Nephron (organoid): ENCODE data around the gene CEP85.
A peak's percentile ranks its signal among the peaks of the same experiment; 100 is the strongest.

ENCODE experiments used
- H3K27ac Mint-ChIP-seq, 3 experiments: 2 replicates each; pipeline ENCODE4 v1.8.0; 2020; ENCODE audit warnings: mixed read lengths in 3 of 3, mild to moderate bottlenecking in 2 of 3, moderate library complexity in 1 of 3
- H3K27me3 Mint-ChIP-seq: 2 replicates; pipeline ENCODE4 v1.8.0; 2021; ENCODE audit warnings: low read depth, mild to moderate bottlenecking, moderate library complexity, mixed read lengths
- H3K36me3 Mint-ChIP-seq: 2 replicates; pipeline ENCODE4 v1.8.0; 2020; ENCODE audit warnings: low read depth, mixed read lengths
- H3K4me1 Mint-ChIP-seq: 2 replicates; pipeline ENCODE4 v1.8.0; 2020; ENCODE audit warnings: mixed read lengths
- H3K4me3 Mint-ChIP-seq, 3 experiments: 2 replicates each; pipeline ENCODE4 v1.8.0; 2020; ENCODE audit warnings: mild to moderate bottlenecking in 3 of 3, mixed read lengths in 3 of 3, moderate library complexity in 2 of 3
- H3K9me3 Mint-ChIP-seq: 2 replicates; pipeline ENCODE4 v1.8.0; 2020; ENCODE audit warnings: mixed read lengths
- TF ChIP-seq, protein P1 (sequence below), 3 experiments: fragments of 200-600 bp; sonication (generic); IDR thresholded peaks; one replicate each; pipeline ENCODE4 v1.5.0; 2021; ENCODE audit warnings: antibody characterized with exemption in 3 of 3; ENCODE audit not compliant: unreplicated experiment in 3 of 3

Gene CEP85

DNA sequence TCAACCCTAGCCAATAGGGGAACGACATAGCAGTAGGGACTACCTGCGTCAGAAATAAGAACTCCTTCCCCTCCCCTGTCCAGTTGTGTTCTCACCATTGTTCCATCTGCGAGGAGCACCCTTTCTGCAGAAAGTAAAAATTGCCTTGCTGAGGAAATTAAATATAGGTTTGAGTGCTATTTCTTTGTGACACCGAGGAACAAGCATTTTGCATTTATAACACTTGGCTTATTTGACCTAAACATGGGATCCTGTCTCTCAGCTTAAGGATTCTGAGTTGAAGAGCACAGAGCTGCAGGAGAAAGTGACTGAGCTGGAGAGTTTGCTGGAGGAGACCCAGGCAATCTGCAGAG is 35.2 kb downstream of the CEP85 start:
- no peak overlapping the region for H3K27ac Mint-ChIP-seq

DNA sequence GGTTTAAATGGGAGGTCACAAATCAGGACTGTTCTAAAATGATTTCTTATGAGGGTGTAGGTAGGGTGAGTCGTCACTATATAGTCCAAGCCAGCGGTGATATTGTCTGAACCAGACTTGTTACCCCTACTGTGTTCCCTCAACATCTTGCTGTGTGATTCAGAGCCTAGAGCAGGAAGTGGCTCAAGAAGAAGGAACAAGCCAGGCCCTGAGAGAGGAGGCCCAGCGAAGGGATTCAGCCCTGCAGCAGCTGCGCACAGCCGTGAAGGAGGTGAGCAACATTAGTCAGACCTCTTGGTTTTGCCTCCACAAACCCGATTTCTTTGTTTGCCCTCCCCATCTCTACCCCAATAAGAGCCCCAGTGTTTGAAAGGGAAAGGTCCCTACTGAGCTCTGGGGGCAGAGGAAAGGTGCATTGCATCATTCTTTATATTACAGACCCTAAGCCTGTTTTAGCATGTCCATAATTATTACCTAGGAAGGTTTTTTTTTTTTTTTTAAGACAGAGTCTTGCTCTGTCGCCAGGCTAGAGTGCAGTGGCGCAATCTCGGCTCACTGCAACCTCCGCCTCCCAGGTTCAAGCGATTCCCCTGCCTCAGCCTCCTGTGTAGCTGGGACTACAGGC is 40.9 kb downstream of the CEP85 start:
- Mint-ChIP-seq H3K9me3 (no peaks in the 10 kb centered on the region), H3K4me3 (no peak overlapping the region), H3K36me3 (peaks cover 48% of the 10 kb centered on the region), H3K27ac (no peak overlapping the region), H3K4me1 (peaks cover 30% of the 10 kb centered on the region), H3K27me3 (no peaks in the 10 kb centered on the region)
- TF ChIP-seq, protein P1, sequence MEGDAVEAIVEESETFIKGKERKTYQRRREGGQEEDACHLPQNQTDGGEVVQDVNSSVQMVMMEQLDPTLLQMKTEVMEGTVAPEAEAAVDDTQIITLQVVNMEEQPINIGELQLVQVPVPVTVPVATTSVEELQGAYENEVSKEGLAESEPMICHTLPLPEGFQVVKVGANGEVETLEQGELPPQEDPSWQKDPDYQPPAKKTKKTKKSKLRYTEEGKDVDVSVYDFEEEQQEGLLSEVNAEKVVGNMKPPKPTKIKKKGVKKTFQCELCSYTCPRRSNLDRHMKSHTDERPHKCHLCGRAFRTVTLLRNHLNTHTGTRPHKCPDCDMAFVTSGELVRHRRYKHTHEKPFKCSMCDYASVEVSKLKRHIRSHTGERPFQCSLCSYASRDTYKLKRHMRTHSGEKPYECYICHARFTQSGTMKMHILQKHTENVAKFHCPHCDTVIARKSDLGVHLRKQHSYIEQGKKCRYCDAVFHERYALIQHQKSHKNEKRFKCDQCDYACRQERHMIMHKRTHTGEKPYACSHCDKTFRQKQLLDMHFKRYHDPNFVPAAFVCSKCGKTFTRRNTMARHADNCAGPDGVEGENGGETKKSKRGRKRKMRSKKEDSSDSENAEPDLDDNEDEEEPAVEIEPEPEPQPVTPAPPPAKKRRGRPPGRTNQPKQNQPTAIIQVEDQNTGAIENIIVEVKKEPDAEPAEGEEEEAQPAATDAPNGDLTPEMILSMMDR (IDR thresholded peaks at IDR 0.05; ENCODE audit: unreplicated experiment in 3 of 3), result no peak

More for the DNA sequence above, 35.2 kb downstream of the CEP85 start:
- TF ChIP-seq, protein P1 (IDR thresholded peaks at IDR 0.05; ENCODE audit: unreplicated experiment in 3 of 3), result no peak
- Mint-ChIP-seq H3K36me3 (peaks cover 66% of the 10 kb centered on the region), H3K9me3 (no peaks in the 10 kb centered on the region), H3K4me3 (no peak overlapping the region), H3K27me3 (no peaks in the 10 kb centered on the region), H3K4me1 (no peaks in the 10 kb centered on the region)

DNA sequence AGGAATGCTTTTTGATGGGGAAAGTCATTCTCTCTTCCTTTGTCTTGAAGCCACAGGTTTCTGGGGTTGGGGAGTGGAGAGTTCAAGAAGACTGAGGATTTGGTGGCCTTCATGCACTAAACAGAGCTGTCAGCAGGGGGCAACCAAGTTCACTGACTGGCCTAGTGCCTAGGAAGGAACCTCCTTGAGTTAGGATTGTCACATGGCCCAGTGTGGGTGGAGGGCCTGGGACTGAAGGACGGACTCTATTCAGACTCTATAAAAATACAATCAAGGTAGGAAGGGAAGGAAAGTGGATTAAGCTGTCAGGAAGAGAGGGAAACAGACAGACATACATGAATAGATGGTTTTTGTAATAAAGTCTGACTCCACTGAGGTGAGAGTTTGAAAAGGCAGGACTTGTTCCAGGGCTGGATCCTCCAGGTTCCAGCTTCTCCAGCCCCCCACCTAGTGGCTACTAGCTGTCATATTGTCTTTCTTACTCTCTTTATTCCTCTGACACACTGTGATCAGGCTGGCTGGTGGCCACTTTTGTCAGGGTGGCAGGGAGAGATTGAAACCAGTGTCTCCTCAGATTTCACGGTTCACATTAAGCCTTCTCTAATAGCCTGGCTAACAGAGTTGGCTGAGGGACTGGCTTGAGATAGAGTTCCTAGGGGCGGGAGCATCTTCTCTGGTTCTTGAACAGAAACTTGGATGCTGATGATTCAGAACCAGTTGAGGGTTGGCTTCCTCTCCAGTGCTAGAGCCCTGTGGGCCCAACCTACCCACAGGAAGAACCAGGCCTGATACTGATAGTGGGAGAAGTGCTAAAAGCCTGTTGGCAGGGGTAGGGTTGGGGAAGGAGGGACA is 41.8 kb downstream of the CEP85 start:
- peaks cover 30% of the 10 kb centered on the region for H3K4me1 Mint-ChIP-seq
- no peaks in the 10 kb centered on the region for H3K27me3 Mint-ChIP-seq
- H3K36me3 Mint-ChIP-seq, result peaks cover 44% of the 10 kb centered on the region
- no peaks in the 10 kb centered on the region for H3K9me3 Mint-ChIP-seq
- H3K4me3 Mint-ChIP-seq, result peak overlapping the region; percentile 56 to 68 (median 62)
- TF ChIP-seq, protein P1 (IDR thresholded peaks at IDR 0.05; ENCODE audit: unreplicated experiment in 3 of 3), result peak; percentile 62 to 83 (median 81)
- H3K27ac Mint-ChIP-seq, result peak overlapping the region; percentile 84 to 90 (median 89)

DNA sequence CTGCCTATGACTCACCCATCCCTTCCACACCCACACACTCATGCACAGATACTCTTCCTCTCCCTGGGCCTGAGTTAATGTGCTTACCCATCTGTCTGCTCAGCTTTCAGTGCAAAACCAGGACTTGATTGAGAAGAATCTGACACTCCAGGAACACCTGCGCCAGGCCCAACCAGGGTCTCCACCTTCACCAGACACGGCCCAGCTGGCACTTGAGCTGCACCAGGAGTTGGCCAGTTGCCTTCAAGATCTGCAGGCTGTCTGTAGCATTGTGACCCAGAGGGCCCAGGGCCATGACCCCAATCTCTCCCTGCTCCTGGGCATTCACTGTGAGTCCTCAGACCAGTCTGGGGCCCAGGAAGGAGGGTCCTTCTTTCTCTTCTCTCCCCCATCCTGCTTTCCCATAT is 42.4 kb downstream of the CEP85 start:
- H3K4me1 Mint-ChIP-seq, result peaks cover 36% of the 10 kb centered on the region
- TF ChIP-seq, protein P1 (IDR thresholded peaks at IDR 0.05; ENCODE audit: unreplicated experiment in 3 of 3), result no peak
- H3K36me3 Mint-ChIP-seq, result peaks cover 41% of the 10 kb centered on the region
- H3K4me3 Mint-ChIP-seq, result peak overlapping the region in 1 of 3 experiments; percentile 17
- H3K9me3 Mint-ChIP-seq, result no peaks in the 10 kb centered on the region
- H3K27ac Mint-ChIP-seq, result peak overlapping the region; percentile 84 to 90 (median 89)
- no peaks in the 10 kb centered on the region for H3K27me3 Mint-ChIP-seq

DNA sequence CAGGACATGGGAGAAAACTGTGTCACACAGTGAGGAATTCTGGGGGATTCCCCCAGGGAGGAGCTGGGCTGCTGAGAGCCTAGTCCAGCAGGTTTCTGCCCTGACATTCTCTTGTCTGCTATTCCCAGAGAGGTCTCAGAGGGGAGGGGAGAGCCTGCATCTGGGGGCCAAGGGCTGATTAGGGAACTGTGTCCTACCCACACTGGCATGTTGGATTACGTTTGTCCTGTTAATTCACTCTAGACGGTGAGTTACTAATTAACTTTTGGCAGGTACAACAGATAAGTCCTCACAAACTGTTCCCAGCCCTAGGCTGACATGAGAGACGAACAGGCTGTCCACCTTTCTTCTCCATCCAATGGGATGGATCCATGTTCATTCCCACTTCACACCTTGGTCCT is 43.3 kb downstream of the CEP85 start:
- Mint-ChIP-seq H3K36me3 (peaks cover 34% of the 10 kb centered on the region), H3K4me3 (peak overlapping the region in 1 of 3 experiments; percentile 10), H3K9me3 (no peaks in the 10 kb centered on the region), H3K4me1 (peaks cover 42% of the 10 kb centered on the region), H3K27ac (peak overlapping the region; percentile 48 to 89 (median 81)), H3K27me3 (no peaks in the 10 kb centered on the region)
- TF ChIP-seq, protein P1 (IDR thresholded peaks at IDR 0.05; ENCODE audit: unreplicated experiment in 3 of 3), result no peak
